Epithelial cell of prostate (primary cell): Measurements from ENCODE around the gene GPR176.

ENCODE experiments used
- DNase-seq: peaks from one replicate; pipeline ENCODE4 v3.0.0-alpha.2; 2011; ENCODE audit warnings: low read depth, low spot score
- H3K27ac ChIP-seq: fragments of 450-650 bp; 2 replicates; pipeline ENCODE4 v1.5.1; 2017; ENCODE audit warnings: mild to moderate bottlenecking

GPR176 gene

GRCh38 chr15:39919748-39920509, at the start of gene GPR176:
Gene GPR176 (minus strand): TSS chr15:39920266. CDS start chr15:39920026, 240 bp downstream.
- DNase-seq = no peak
- peak within 1 kb of the TSS; percentile 60 for H3K27ac ChIP-seq

- no peak overlapping the region for H3K27ac ChIP-seq
- DNase-seq = no peak
Observed at GRCh38 chr15:39969002-39969394, 48.9 kb upstream of the GPR176 start.

- DNase-seq = no peak
- no peak overlapping the region for H3K27ac ChIP-seq
Observed at GRCh38 chr15:39968273-39969001, 48.4 kb upstream of the GPR176 start.

- no peak overlapping the region for H3K27ac ChIP-seq
- DNase-seq = no peak
Observed at GRCh38 chr15:39966521-39966920, 46.5 kb upstream of the GPR176 start.

GRCh38 chr15:39963786-39964185, 43.7 kb upstream of the GPR176 start:
- H3K27ac ChIP-seq = no peak overlapping the region
- no peak for DNase-seq

- no peak overlapping the region for H3K27ac ChIP-seq
- no peak for DNase-seq
Observed at GRCh38 chr15:39961051-39961450, 41.0 kb upstream of the GPR176 start.

- DNase-seq = no peak
Observed at GRCh38 chr15:39960411-39960810, 40.3 kb upstream of the GPR176 start.

GRCh38 chr15:39959411-39959810, 39.3 kb upstream of the GPR176 start:
- H3K27ac ChIP-seq = no peak overlapping the region
- DNase-seq = no peak

More at GRCh38 chr15:39960411-39960810, 40.3 kb upstream of the GPR176 start:
- no peak overlapping the region for H3K27ac ChIP-seq

GRCh38 chr15:39957481-39957880, 37.4 kb upstream of the GPR176 start:
- H3K27ac ChIP-seq = no peak overlapping the region
- no peak for DNase-seq

- H3K27ac ChIP-seq = no peak overlapping the region
- DNase-seq = no peak
Observed at GRCh38 chr15:39953521-39953920, 33.5 kb upstream of the GPR176 start.

GRCh38 chr15:39951561-39951960, 31.5 kb upstream of the GPR176 start:
- DNase-seq = no peak
- H3K27ac ChIP-seq = no peak overlapping the region

- H3K27ac ChIP-seq = no peak overlapping the region
- DNase-seq = no peak
Observed at GRCh38 chr15:39948817-39949216, 28.8 kb upstream of the GPR176 start.

- H3K27ac ChIP-seq = no peak overlapping the region
- DNase-seq = no peak
Observed at GRCh38 chr15:39947401-39948197, 27.5 kb upstream of the GPR176 start.

GRCh38 chr15:39946862-39947261, 26.8 kb upstream of the GPR176 start:
- H3K27ac ChIP-seq = no peak overlapping the region
- no peak for DNase-seq

- no peak overlapping the region for H3K27ac ChIP-seq
- DNase-seq = no peak
Observed at GRCh38 chr15:39944726-39945125, 24.7 kb upstream of the GPR176 start.

GRCh38 chr15:39942753-39943150, 22.7 kb upstream of the GPR176 start:
- H3K27ac ChIP-seq = no peak overlapping the region
- DNase-seq = no peak

- DNase-seq = no peak
Observed at GRCh38 chr15:39942101-39942752, 22.2 kb upstream of the GPR176 start.

GRCh38 chr15:39939487-39940452, 19.7 kb upstream of the GPR176 start:
- H3K27ac ChIP-seq = no peak overlapping the region
- DNase-seq = no peak

More at GRCh38 chr15:39942101-39942752, 22.2 kb upstream of the GPR176 start:
- no peak overlapping the region for H3K27ac ChIP-seq

- no peak overlapping the region for H3K27ac ChIP-seq
- DNase-seq = no peak
Observed at GRCh38 chr15:39937696-39938095, 17.6 kb upstream of the GPR176 start.
